PC-3 (cell line): Measurements from ENCODE around the gene GPC3. TPM values are rescaled to one million over a fixed set of nuclear protein-coding genes. Genes with fewer than 3 reads are reported as not detected.

ENCODE experiments used
- ATAC-seq: fragments of 200-7000 bp; cut with Tn5 transposase; 2 replicates; pipeline ENCODE4 v1.9.1; 2020; ENCODE audit warnings: mild to moderate bottlenecking, moderate library complexity
- BruUV-seq: library from RNA; stranded (reverse); fragments of 400-500 nt; replicated peaks from 2 replicates; lab custom pipeline; 2021; lab: Mats Ljungman, UMichigan
- CTCF ChIA-PET: fragments of 300-600 bp; sonication (Branson Sonifier 250); formaldehyde crosslinking; loops from one replicate; lab custom pipeline; 2022; ENCODE audit warnings: antibody characterized with exemption; lab: Charles Lee
- POLR2A ChIA-PET: fragments of 300-600 bp; sonication (Branson Sonifier 250); formaldehyde crosslinking; loops from one replicate; lab custom pipeline; 2022; ENCODE audit warnings: antibody characterized with exemption; ENCODE audit not compliant: unreplicated experiment; lab: Charles Lee
- DNase-seq: peaks from one replicate; pipeline ENCODE4 v3.0.0-alpha.2; 2015
- H2AFZ ChIP-seq: fragments of 300-600 bp; sonication (generic); 2 replicates; pipeline ENCODE4 v1.6.0; 2016; ENCODE audit warnings: antibody characterized with exemption, low read length
- H3F3A ChIP-seq: fragments of 300-600 bp; sonication (generic); one replicate; pipeline ENCODE4 v1.6.0; 2017; ENCODE audit warnings: antibody characterized with exemption, low read length, control low read depth, mild to moderate bottlenecking; ENCODE audit not compliant: unreplicated experiment
- H3K27ac ChIP-seq: fragments of 300-600 bp; sonication (generic); 2 replicates; pipeline ENCODE4 v1.5.1; 2016; ENCODE audit warnings: mild to moderate bottlenecking, low read length
- H3K27me3 ChIP-seq: fragments of 300-600 bp; sonication (generic); 2 replicates; pipeline ENCODE4 v1.6.1; 2016; ENCODE audit warnings: low read length, mixed read lengths
- H3K36me3 ChIP-seq: fragments of 300-600 bp; sonication (generic); 2 replicates; pipeline ENCODE4 v1.6.1; 2016; ENCODE audit warnings: low read depth, mixed run types, low read length, mixed read lengths
- H3K4me1 ChIP-seq: fragments of 300-600 bp; sonication (generic); 2 replicates; pipeline ENCODE4 v1.5.1; 2016; ENCODE audit warnings: low read length; ENCODE audit not compliant: insufficient read depth
- H3K4me2 ChIP-seq: fragments of 300-600 bp; sonication (generic); 2 replicates; pipeline ENCODE4 v1.6.0; 2016; ENCODE audit warnings: low read length
- H3K4me3 ChIP-seq: fragments of 300-600 bp; sonication (generic); 2 replicates; pipeline ENCODE4 v1.5.1; 2016; ENCODE audit warnings: mild to moderate bottlenecking, low read length, mixed read lengths
- H3K79me2 ChIP-seq: fragments of 300-600 bp; sonication (generic); 2 replicates; pipeline ENCODE4 v1.6.1; 2017; ENCODE audit warnings: low read length, mixed read lengths
- H3K9ac ChIP-seq: fragments of 300-600 bp; sonication (generic); 2 replicates; pipeline ENCODE4 v1.6.0; 2016; ENCODE audit warnings: mild to moderate bottlenecking, low read length
- H3K9me2 ChIP-seq: fragments of 300-600 bp; sonication (generic); replicated peaks from 2 replicates; pipeline ENCODE4 v1.6.1; 2016; ENCODE audit warnings: mixed run types, low read length, mixed read lengths
- H3K9me3 ChIP-seq: fragments of 300-600 bp; sonication (generic); 2 replicates; pipeline ENCODE4 v1.6.1; 2016; ENCODE audit warnings: low read length, mixed read lengths
- H4K20me1 ChIP-seq: fragments of 300-600 bp; sonication (generic); 2 replicates; pipeline ENCODE4 v1.6.1; 2016; ENCODE audit warnings: low read length, mixed read lengths
- CTCF ChIP-seq: fragments of 300-600 bp; sonication (generic); conservative IDR thresholded peaks from 2 replicates; pipeline ENCODE4 v1.5.1; 2017; ENCODE audit warnings: antibody characterized with exemption, low read depth, mild to moderate bottlenecking, low read length
- EZH2 ChIP-seq: fragments of 300-600 bp; sonication (generic); IDR thresholded peaks from one replicate; pipeline ENCODE4 v1.6.1; 2017; ENCODE audit warnings: antibody characterized with exemption, mild to moderate bottlenecking, low read length; ENCODE audit not compliant: unreplicated experiment
- EZH2phosphoT487 ChIP-seq: fragments of 300-600 bp; sonication (generic); IDR thresholded peaks from 2 replicates; pipeline ENCODE4 v1.6.1; 2018; ENCODE audit warnings: mild to moderate bottlenecking, antibody characterized with exemption, low read length, borderline replicate concordance
- intact Hi-C: fragments of 100-400 bp; cut with micrococcal nuclease; formaldehyde crosslinking; loops from 2 replicates; pipeline ENCODE4 v1.9.0; 2023
- total RNA-seq: library from RNA; depleted of rRNA; stranded (reverse); fragments of >200 nt; gene quantifications from 2 replicates; pipeline ENCODE4 v1.2.3, GENCODE V29; 2014

The GPC3 gene
- total RNA-seq, 1 experiment from 2014 or later = not detected

- no peak for ATAC-seq
- no peak for TF ChIP-seq EZH2
- TF ChIP-seq EZH2phosphoT487 = no peak
- TF ChIP-seq CTCF = no peak
- no peak overlapping the region for H3K4me3 ChIP-seq
- no peak overlapping the region for H3K9ac ChIP-seq
- no peak overlapping the region for H3K4me2 ChIP-seq
- H3K9me2 ChIP-seq = no peaks in the 10 kb centered on the region
- POLR2A ChIA-PET = no interaction called here
- CTCF ChIA-PET = no interaction called here
- H3K27me3 ChIP-seq = peaks cover 29% of the 10 kb centered on the region
- H3K4me1 ChIP-seq = no peaks in the 10 kb centered on the region
- no peaks in the 10 kb centered on the region for H3K36me3 ChIP-seq
- no peaks in the 10 kb centered on the region for H3K9me3 ChIP-seq
- no peak for DNase-seq
- intact Hi-C loops = no loop called here
- no peaks in the 10 kb centered on the region for H3K79me2 ChIP-seq
- H3F3A ChIP-seq = no peaks in the 10 kb centered on the region
- no peaks in the 10 kb centered on the region for H4K20me1 ChIP-seq
- H2AFZ ChIP-seq = no peak overlapping the region
- BruUV-seq = no TSS peak
- no peak overlapping the region for H3K27ac ChIP-seq
Measured at GRCh38 chrX:133868682-133869081, 116.7 kb downstream of the GPC3 start.

- no peaks in the 10 kb centered on the region for H3K36me3 ChIP-seq
- H3K27ac ChIP-seq = no peak overlapping the region
- CTCF ChIA-PET = no interaction called here
- H3K27me3 ChIP-seq = peaks cover 25% of the 10 kb centered on the region
- DNase-seq = no peak
- H3K9me3 ChIP-seq = no peaks in the 10 kb centered on the region
- no TSS peak for BruUV-seq
- no peaks in the 10 kb centered on the region for H3K79me2 ChIP-seq
- no peaks in the 10 kb centered on the region for H3K9me2 ChIP-seq
- H3K4me2 ChIP-seq = no peak overlapping the region
- intact Hi-C loops = no loop called here
- no peak for TF ChIP-seq EZH2
- no peak for TF ChIP-seq EZH2phosphoT487
- TF ChIP-seq CTCF = no peak
- POLR2A ChIA-PET = no interaction called here
- H3K4me3 ChIP-seq = no peak overlapping the region
- H3K4me1 ChIP-seq = no peaks in the 10 kb centered on the region
- no peak overlapping the region for H3K9ac ChIP-seq
- no peak overlapping the region for H2AFZ ChIP-seq
- no peaks in the 10 kb centered on the region for H3F3A ChIP-seq
- ATAC-seq = no peak
- no peaks in the 10 kb centered on the region for H4K20me1 ChIP-seq
Measured at GRCh38 chrX:133868250-133868649, 117.1 kb downstream of the GPC3 start.

- ATAC-seq = no peak
- no peak overlapping the region for H2AFZ ChIP-seq
- H3K9me2 ChIP-seq = no peaks in the 10 kb centered on the region
- no peaks in the 10 kb centered on the region for H3K9me3 ChIP-seq
- H3K27me3 ChIP-seq = peaks cover 22% of the 10 kb centered on the region; the same call in 1 of the 2 replicates
- no peaks in the 10 kb centered on the region for H3K36me3 ChIP-seq
- intact Hi-C loops = no loop called here
- H3K4me3 ChIP-seq = no peak overlapping the region
- no peak overlapping the region for H3K27ac ChIP-seq
- no peak for TF ChIP-seq EZH2phosphoT487
- TF ChIP-seq EZH2 = no peak
- no peak for TF ChIP-seq CTCF
- H4K20me1 ChIP-seq = no peaks in the 10 kb centered on the region
- POLR2A ChIA-PET = no interaction called here
- no peak for DNase-seq
- H3F3A ChIP-seq = no peaks in the 10 kb centered on the region
- H3K4me1 ChIP-seq = no peaks in the 10 kb centered on the region
- no peaks in the 10 kb centered on the region for H3K79me2 ChIP-seq
- BruUV-seq = no TSS peak
- no peak overlapping the region for H3K4me2 ChIP-seq
- no peak overlapping the region for H3K9ac ChIP-seq
- CTCF ChIA-PET = interaction anchor here (0.7 kb wide), 1 partner anchor 74 kb away, joined by 4 read pairs; no protein-coding TSS in a partner anchor
Measured at GRCh38 chrX:133865761-133866471, 119.5 kb downstream of the GPC3 start.
